Gastroesophageal sphincter (tissue), 4 donors: ENCODE measurements around the gene HIPK4. TPM values are rescaled to one million over a fixed set of nuclear protein-coding genes. Genes with fewer than 3 reads are reported as not detected.

Source experiments
- ATAC-seq: fragments of 150-250 bp; one replicate; pipeline ENCODE4 v1.9.1; 2016; ENCODE audit warnings: mild to moderate bottlenecking, moderate library complexity
- H3K27ac ChIP-seq, 4 donors: fragments of 200-600 bp; sonication (generic) in 3 of 4; 1 replicate in 3 of 4; 2 replicates in 1 of 4; pipeline ENCODE4 v1.5.1; 2016 to 2019
- H3K27me3 ChIP-seq: fragments of 200-600 bp; sonication (generic); one replicate; pipeline ENCODE4 v1.5.1; 2019
- H3K36me3 ChIP-seq, 2 donors: fragments of 200-600 bp; sonication (generic); one replicate each; pipeline ENCODE4 v1.5.1; 2019; ENCODE audit warnings: control low read depth in 1 of 2
- H3K4me1 ChIP-seq, 3 donors: fragments of 200-600 bp; sonication (generic); 1 replicate in 2 of 3; 2 replicates in 1 of 3; pipeline ENCODE4 v1.5.1; 2016 to 2019; ENCODE audit warnings: control low read depth in 2 of 3
- H3K4me3 ChIP-seq, 2 donors: fragments of 200-600 bp; sonication (generic); one replicate each; pipeline ENCODE4 v1.5.1; 2019; ENCODE audit warnings: mild to moderate bottlenecking in 1 of 2, moderate library complexity in 1 of 2
- H3K9me3 ChIP-seq, 3 donors: fragments of 200-600 bp; sonication (generic); one replicate each; pipeline ENCODE4 v1.5.1; 2017 to 2019; ENCODE audit warnings: control low read depth in 2 of 3
- EP300 ChIP-seq: sonication (generic); formaldehyde crosslinking; IDR thresholded peaks from one replicate; pipeline ENCODE4 v1.6.1; 2017; ENCODE audit warnings: antibody characterized with exemption, mild to moderate bottlenecking
- POLR2A ChIP-seq, 2 donors: fragments of 450-650 bp; IDR thresholded peaks; one replicate each; pipeline ENCODE4 v1.6.1; 2017; ENCODE audit warnings: antibody characterized with exemption in 2 of 2, mild to moderate bottlenecking in 2 of 2, moderate library complexity in 1 of 2
- POLR2AphosphoS5 ChIP-seq: sonication (generic); formaldehyde crosslinking; IDR thresholded peaks from one replicate; pipeline ENCODE4 v1.6.1; 2017; ENCODE audit warnings: antibody characterized with exemption
- WGBS, 2 donors: methylation state at CpG; one replicate each; pipeline ENCODE4 v1.1.5; 2018; ENCODE audit warnings: low coverage in 1 of 2; 5-methylcytosine and 5-hydroxymethylcytosine counted together
- total RNA-seq, 4 donors: library from RNA; depleted of rRNA; stranded (reverse); fragments of >200 nt; gene quantifications; one replicate each; pipeline ENCODE4 v1.1.0, GENCODE V29; 2016
- TF ChIP-seq, protein P1 (sequence below), 4 experiments: fragments of 200-600 bp in 2 of 4; fragments of 450-650 bp in 2 of 4; sonication (generic) in 1 of 4; IDR thresholded peaks; one replicate each; pipeline ENCODE4 v1.5.1; 2017 to 2019; ENCODE audit warnings: antibody characterized with exemption in 4 of 4, mild to moderate bottlenecking in 2 of 4, moderate library complexity in 2 of 4

The HIPK4 gene
- total RNA-seq, 4 donors from 2014 or later: 0.19 to 1.1 TPM; not detected in 2

GRCh38 chr19:40394816-40395210 lies 4.8 kb upstream of the HIPK4 start:
- TF ChIP-seq POLR2A (IDR thresholded peaks at IDR 0.05) (no peak), POLR2AphosphoS5 (no peak), EP300 (no peak)
- TF ChIP-seq, protein P1, sequence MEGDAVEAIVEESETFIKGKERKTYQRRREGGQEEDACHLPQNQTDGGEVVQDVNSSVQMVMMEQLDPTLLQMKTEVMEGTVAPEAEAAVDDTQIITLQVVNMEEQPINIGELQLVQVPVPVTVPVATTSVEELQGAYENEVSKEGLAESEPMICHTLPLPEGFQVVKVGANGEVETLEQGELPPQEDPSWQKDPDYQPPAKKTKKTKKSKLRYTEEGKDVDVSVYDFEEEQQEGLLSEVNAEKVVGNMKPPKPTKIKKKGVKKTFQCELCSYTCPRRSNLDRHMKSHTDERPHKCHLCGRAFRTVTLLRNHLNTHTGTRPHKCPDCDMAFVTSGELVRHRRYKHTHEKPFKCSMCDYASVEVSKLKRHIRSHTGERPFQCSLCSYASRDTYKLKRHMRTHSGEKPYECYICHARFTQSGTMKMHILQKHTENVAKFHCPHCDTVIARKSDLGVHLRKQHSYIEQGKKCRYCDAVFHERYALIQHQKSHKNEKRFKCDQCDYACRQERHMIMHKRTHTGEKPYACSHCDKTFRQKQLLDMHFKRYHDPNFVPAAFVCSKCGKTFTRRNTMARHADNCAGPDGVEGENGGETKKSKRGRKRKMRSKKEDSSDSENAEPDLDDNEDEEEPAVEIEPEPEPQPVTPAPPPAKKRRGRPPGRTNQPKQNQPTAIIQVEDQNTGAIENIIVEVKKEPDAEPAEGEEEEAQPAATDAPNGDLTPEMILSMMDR (IDR thresholded peaks at IDR 0.05): no peak
- ATAC-seq: no peak
- H3K4me3 ChIP-seq: no peak overlapping the region
- H3K36me3 ChIP-seq: peaks cover 0 to 30% of the 10 kb centered on the region in 2 donors
- no peaks in the 10 kb centered on the region for H3K9me3 ChIP-seq
- H3K27me3 ChIP-seq: no peaks in the 10 kb centered on the region
- no peaks in the 10 kb centered on the region for H3K4me1 ChIP-seq
- H3K27ac ChIP-seq: no peak overlapping the region
- WGBS, 2 donors: 69 to 94% methylated on average over 3 to 8 of the region's 13 CpGs

- no peak overlapping the region for H3K27ac ChIP-seq
- no peak for ATAC-seq
- 74 to 85% methylated on average over 10 to 17 of the region's 41 CpGs for WGBS, 2 donors
- TF ChIP-seq POLR2AphosphoS5 (no peak), POLR2A (IDR thresholded peaks at IDR 0.05) (no peak), EP300 (no peak)
- TF ChIP-seq, protein P1 (IDR thresholded peaks at IDR 0.05): no peak
- no peaks in the 10 kb centered on the region for H3K9me3 ChIP-seq
- no peaks in the 10 kb centered on the region for H3K4me1 ChIP-seq
- H3K4me3 ChIP-seq: no peak overlapping the region
- peaks cover 0 to 30% of the 10 kb centered on the region in 2 donors for H3K36me3 ChIP-seq
- H3K27me3 ChIP-seq: no peaks in the 10 kb centered on the region
These were observed 4.2 kb upstream of the HIPK4 start for GRCh38 chr19:40393894-40394815.

- WGBS, 2 donors: 0% methylated on average over 1 of the region's 9 CpGs; no CpG with 5 or more reads in 1 of the 2 donors
- Histone ChIP-seq H3K4me1 (no peaks in the 10 kb centered on the region), H3K36me3 (peaks cover 0 to 23% of the 10 kb centered on the region in 2 donors), H3K27me3 (no peaks in the 10 kb centered on the region), H3K4me3 (no peak overlapping the region), H3K27ac (no peak overlapping the region), H3K9me3 (no peaks in the 10 kb centered on the region)
- TF ChIP-seq, protein P1 (IDR thresholded peaks at IDR 0.05): peak in 2 of 4 experiments; percentile 27 to 33
- no peak for TF ChIP-seq POLR2A (IDR thresholded peaks at IDR 0.05)
- ATAC-seq: no peak
These were observed 3.0 kb upstream of the HIPK4 start for GRCh38 chr19:40392894-40393517.

GRCh38 chr19:40392123-40392522 lies 2.1 kb upstream of the HIPK4 start:
- TF ChIP-seq EP300 (no peak), POLR2AphosphoS5 (no peak), POLR2A (IDR thresholded peaks at IDR 0.05) (no peak)
- TF ChIP-seq, protein P1 (IDR thresholded peaks at IDR 0.05): no peak
- Histone ChIP-seq H3K4me1 (no peaks in the 10 kb centered on the region), H3K9me3 (no peaks in the 10 kb centered on the region), H3K4me3 (no peak overlapping the region), H3K27me3 (no peaks in the 10 kb centered on the region), H3K36me3 (peaks cover 0 to 16% of the 10 kb centered on the region in 2 donors), H3K27ac (no peak overlapping the region)
- ATAC-seq: no peak
- 73 to 81% methylated on average over 6 to 8 of the region's 8 CpGs for WGBS, 2 donors
